GM23338 (cell line): ENCODE results near the gene ENOX1. TPM values are rescaled to one million over a fixed set of nuclear protein-coding genes. Genes with fewer than 3 reads are reported as not detected.

ENCODE experiments used
- ATAC-seq: fragments of 200-7000 bp; cut with Tn5 transposase; 3 replicates; pipeline ENCODE4 v1.9.1; 2020
- DNase-seq: peaks from one replicate; pipeline ENCODE4 v3.0.0-alpha.2; 2015; ENCODE audit warnings: low spot score
- H2AFZ ChIP-seq: fragments of 200-600 bp; sonication (generic); 2 replicates; pipeline ENCODE4 v1.8.0; 2016; ENCODE audit warnings: antibody characterized with exemption, mild to moderate bottlenecking, moderate library complexity
- H3F3A ChIP-seq: fragments of 200-600 bp; sonication (generic); replicated peaks from 2 replicates; pipeline ENCODE4 v1.8.0; 2017; ENCODE audit warnings: antibody characterized with exemption, mixed run types, low read depth
- H3K27ac ChIP-seq: fragments of 200-600 bp; sonication (generic); 2 replicates; pipeline ENCODE4 v1.6.1; 2016; ENCODE audit warnings: low read depth
- H3K27me3 ChIP-seq: fragments of 200-600 bp; sonication (generic); 2 replicates; pipeline ENCODE4 v1.8.0; 2016; ENCODE audit warnings: mild to moderate bottlenecking, mixed run types, moderate library complexity; ENCODE audit not compliant: insufficient read depth
- H3K36me3 ChIP-seq: fragments of 200-600 bp; sonication (generic); 2 replicates; pipeline ENCODE4 v1.8.0; 2016; ENCODE audit warnings: mild to moderate bottlenecking; ENCODE audit not compliant: insufficient read depth
- H3K4me1 ChIP-seq: fragments of 200-600 bp; sonication (generic); 2 replicates; pipeline ENCODE4 v1.8.0; 2016; ENCODE audit warnings: mild to moderate bottlenecking, moderate library complexity; ENCODE audit not compliant: insufficient read depth
- H3K4me2 ChIP-seq: fragments of 200-600 bp; sonication (generic); 2 replicates; pipeline ENCODE4 v1.7.1; 2017; ENCODE audit warnings: mixed run types
- H3K4me3 ChIP-seq: fragments of 200-600 bp; sonication (generic); 2 replicates; pipeline ENCODE4 v1.6.1; 2016; ENCODE audit warnings: mixed run types
- H3K79me2 ChIP-seq: fragments of 200-600 bp; sonication (generic); replicated peaks from 2 replicates; pipeline ENCODE4 v1.8.0; 2017; ENCODE audit warnings: mild to moderate bottlenecking; ENCODE audit not compliant: insufficient read depth
- H3K9me2 ChIP-seq: fragments of 200-600 bp; sonication (generic); 2 replicates; pipeline ENCODE4 v1.8.0; 2017; ENCODE audit not compliant: insufficient read depth
- H4K20me1 ChIP-seq: fragments of 200-600 bp; sonication (generic); replicated peaks from 2 replicates; pipeline ENCODE4 v1.8.0; 2017; ENCODE audit warnings: mild to moderate bottlenecking; ENCODE audit not compliant: insufficient read depth
- H3K27ac Mint-ChIP-seq: 2 replicates; pipeline ENCODE4 v1.8.0; 2020; ENCODE audit warnings: inconsistent platforms, mild to moderate bottlenecking, moderate library complexity, mixed read lengths
- H3K27me3 Mint-ChIP-seq: 3 replicates; pipeline ENCODE4 v1.8.0; 2022; ENCODE audit warnings: low read depth, mild to moderate bottlenecking, moderate library complexity, mixed read lengths, inconsistent platforms; ENCODE audit not compliant: insufficient read depth, poor library complexity
- H3K36me3 Mint-ChIP-seq: 3 replicates; pipeline ENCODE4 v1.8.0; 2021; ENCODE audit warnings: low read depth, mild to moderate bottlenecking, inconsistent platforms, moderate library complexity, mixed read lengths
- H3K4me1 Mint-ChIP-seq: 3 replicates; pipeline ENCODE4 v1.8.0; 2020; ENCODE audit warnings: mild to moderate bottlenecking, inconsistent platforms, mixed read lengths
- H3K4me3 Mint-ChIP-seq: 3 replicates; pipeline ENCODE4 v1.8.0; 2021; ENCODE audit warnings: moderate library complexity, mild to moderate bottlenecking, inconsistent platforms, mixed read lengths
- H3K9me3 Mint-ChIP-seq: 3 replicates; pipeline ENCODE4 v1.8.0; 2020; ENCODE audit warnings: moderate library complexity, mild to moderate bottlenecking, inconsistent platforms, mixed read lengths
- CREB1 ChIP-seq: fragments of 250-450 bp; sonication (Bioruptor Pico); IDR thresholded peaks from 2 replicates; pipeline ENCODE4 v1.5.0; 2020; ENCODE audit warnings: low read depth, mild to moderate bottlenecking, moderate library complexity
- CTCF ChIP-seq, 2 experiments: fragments of 200-600 bp in 1 of 2; sonication (generic) in 1 of 2; conservative IDR thresholded peaks; 2 replicates each; pipeline versions ENCODE4 v1.5.1 to v1.6.1; 2016 to 2017; ENCODE audit warnings: antibody characterized with exemption in 2 of 2, low read depth in 2 of 2, mild to moderate bottlenecking in 2 of 2, moderate library complexity in 1 of 2
- EZH2 ChIP-seq: fragments of 200-600 bp; sonication (generic); IDR thresholded peaks from one replicate; pipeline ENCODE4 v1.8.0; 2017; ENCODE audit warnings: antibody characterized with exemption, mild to moderate bottlenecking, low read depth; ENCODE audit not compliant: unreplicated experiment
- EZH2phosphoT487 ChIP-seq: fragments of 200-600 bp; sonication (generic); IDR thresholded peaks from one replicate; pipeline ENCODE4 v1.8.1; 2018; ENCODE audit warnings: antibody characterized with exemption; ENCODE audit not compliant: unreplicated experiment
- JUNB ChIP-seq: IDR thresholded peaks from one replicate; pipeline ENCODE4 v1.6.1; 2016; ENCODE audit warnings: antibody characterized with exemption; ENCODE audit not compliant: unreplicated experiment
- NANOG ChIP-seq: IDR thresholded peaks from 2 replicates; pipeline ENCODE4 v1.6.1; 2016; ENCODE audit warnings: antibody characterized with exemption, borderline replicate concordance
- POLR2AphosphoS5 ChIP-seq: IDR thresholded peaks from 2 replicates; pipeline ENCODE4 v1.6.1; 2016; ENCODE audit warnings: antibody characterized with exemption, low read depth
- REST ChIP-seq: IDR thresholded peaks from one replicate; pipeline ENCODE4 v1.6.1; 2018; ENCODE audit warnings: antibody characterized with exemption; ENCODE audit not compliant: unreplicated experiment
- STAT1 ChIP-seq: IDR thresholded peaks from one replicate; pipeline ENCODE4 v1.6.1; 2016; ENCODE audit warnings: antibody characterized with exemption; ENCODE audit not compliant: unreplicated experiment
- ZNF114 ChIP-seq: fragments of 250-450 bp; sonication (Bioruptor Pico); IDR thresholded peaks from 2 replicates; pipeline ENCODE4 v1.5.0; 2020; ENCODE audit warnings: mild to moderate bottlenecking, moderate library complexity
- ZNF331 ChIP-seq: fragments of 250-450 bp; sonication (Bioruptor Pico); IDR thresholded peaks from 2 replicates; pipeline ENCODE4 v1.5.0; 2020; ENCODE audit warnings: low read depth, mild to moderate bottlenecking, moderate library complexity
- polyA plus RNA-seq: library from polyadenylated mRNA; unstranded; fragments of >200 nt; fragmentation: Nextera tagmentation; extraction: Ambion mirVana; gene quantifications from 2 replicates; pipeline ENCODE4 v1.2.1, GENCODE V29; 2016
- total RNA-seq: library from RNA; depleted of rRNA; stranded (reverse); fragments of >200 nt; shearing (Covaris generic); gene quantifications from 2 replicates; pipeline ENCODE4 v1.2.3, GENCODE V29; 2014

Gene ENOX1
- total and polyA plus RNA-seq, 2 experiments from 2014 or later = 0.66 to 0.81 TPM

GRCh38 chr13:43760257-43760656, 26.5 kb downstream of the ENOX1 start (continued):
- TF ChIP-seq EZH2phosphoT487 (no peak), CREB1 (CRISPR knock-in tag) (no peak), POLR2AphosphoS5 (no peak), NANOG (no peak), JUNB (no peak)

- Histone ChIP-seq H4K20me1 (no peaks in the 10 kb centered on the region), H3K9me2 (no peaks in the 10 kb centered on the region), H3F3A (no peaks in the 10 kb centered on the region), H3K4me3 (no peak overlapping the region), H3K27ac (no peak overlapping the region), H2AFZ (no peak overlapping the region), H3K4me2 (no peak overlapping the region), H3K4me1 (peaks cover 9% of the 10 kb centered on the region), H3K36me3 (no peaks in the 10 kb centered on the region), H3K79me2 (no peaks in the 10 kb centered on the region), H3K27me3 (no peaks in the 10 kb centered on the region)
- Mint-ChIP-seq H3K27me3 (no peaks in the 10 kb centered on the region), H3K36me3 (no peaks in the 10 kb centered on the region), H3K9me3 (no peaks in the 10 kb centered on the region), H3K4me3 (no peak overlapping the region), H3K4me1 (peaks cover 13% of the 10 kb centered on the region), H3K27ac (no peak overlapping the region)
- no peak for TF ChIP-seq CREB1 (CRISPR knock-in tag)
- DNase-seq = no peak
- no peak for ATAC-seq
These were observed 27.9 kb downstream of the ENOX1 start for GRCh38 chr13:43758834-43759233.

GRCh38 chr13:43757266-43757665, 29.5 kb downstream of the ENOX1 start:
- H3K9me2 ChIP-seq = no peaks in the 10 kb centered on the region
- no peaks in the 10 kb centered on the region for H3K27me3 ChIP-seq
- no peaks in the 10 kb centered on the region for H4K20me1 ChIP-seq
- no peak for DNase-seq
- H2AFZ ChIP-seq = peak overlapping the region; percentile 66; the same call in 1 of the 2 replicates
- H3K4me1 Mint-ChIP-seq = peaks cover 5% of the 10 kb centered on the region; the same call in 2 of the 3 replicates
- no peak overlapping the region for H3K4me3 Mint-ChIP-seq
- no peaks in the 10 kb centered on the region for H3K36me3 Mint-ChIP-seq
- no peaks in the 10 kb centered on the region for H3K79me2 ChIP-seq
- no peak overlapping the region for H3K4me2 ChIP-seq
- ATAC-seq = no peak
- H3K27ac Mint-ChIP-seq = no peak overlapping the region
- no peaks in the 10 kb centered on the region for H3K36me3 ChIP-seq
- H3K27me3 Mint-ChIP-seq = no peaks in the 10 kb centered on the region
- no peaks in the 10 kb centered on the region for H3F3A ChIP-seq
- H3K4me1 ChIP-seq = 0 out of 2 replicates have a peak, but pooled peaks cover 5% of the 10 kb centered on the region
- H3K4me3 ChIP-seq = no peak overlapping the region
- no peak overlapping the region for H3K27ac ChIP-seq
- H3K9me3 Mint-ChIP-seq = no peaks in the 10 kb centered on the region
- TF ChIP-seq REST (no peak), EZH2 (no peak), ZNF114 (CRISPR knock-in tag) (no peak), ZNF331 (CRISPR knock-in tag) (no peak), CREB1 (CRISPR knock-in tag) (no peak), STAT1 (no peak), CTCF (conservative IDR thresholded peaks at IDR 0.05; ENCODE audit: low read depth in 2 of 2) (no peak)
